ENCODE results near the gene CASKIN1.

The CASKIN1 gene

GRCh38 chr16:2160915-2161551 lies 35.4 kb downstream of the CASKIN1 start:
- Histone ChIP-seq H3K36me3 (ENCODE audit: control insufficient read depth in 5 of 5, insufficient read depth in 5 of 5, low read length in 5 of 5) (peaks cover 0 to 8% (median 6%) of the 10 kb centered on the region in 5 donors), H3K27me3 (ENCODE audit: control insufficient read depth in 5 of 5, insufficient read depth in 4 of 5, low read length in 5 of 5) (no peaks in the 10 kb centered on the region), H3K27ac (ENCODE audit: low read depth, low read length) (no peak overlapping the region), H3K4me1 (ENCODE audit: control insufficient read depth in 5 of 5, insufficient read depth in 5 of 5, low read length in 5 of 5) (peaks cover 3 to 58% (median 52%) of the 10 kb centered on the region in 5 donors), H3K4me3 (ENCODE audit: low read depth in 1 of 5, low read length in 5 of 5) (peak overlapping the region in 1 of 5 donors; percentile 29), H3K9ac (ENCODE audit: low read length in 5 of 5) (peak overlapping the region in 1 of 5 donors; percentile 42), H3K9me3 (ENCODE audit: control insufficient read depth in 5 of 5, low read length in 5 of 5) (no peaks in the 10 kb centered on the region)

- peak overlapping the region in 4 of 5 donors; percentile 15 to 62 (median 32) for H3K9ac ChIP-seq (ENCODE audit: low read length in 5 of 5)
- peak overlapping the region; percentile 37 for H3K27ac ChIP-seq (ENCODE audit: low read depth, low read length)
- peaks cover 3 to 68% (median 61%) of the 10 kb centered on the region in 5 donors for H3K4me1 ChIP-seq (ENCODE audit: control insufficient read depth in 5 of 5, insufficient read depth in 5 of 5, low read length in 5 of 5)
- no peaks in the 10 kb centered on the region for H3K9me3 ChIP-seq (ENCODE audit: control insufficient read depth in 5 of 5, low read length in 5 of 5)
- H3K27me3 ChIP-seq (ENCODE audit: control insufficient read depth in 5 of 5, insufficient read depth in 4 of 5, low read length in 5 of 5) = no peaks in the 10 kb centered on the region
- H3K4me3 ChIP-seq (ENCODE audit: low read depth in 1 of 5, low read length in 5 of 5) = peak overlapping the region in 4 of 5 donors; percentile 18 to 40 (median 36)
- H3K36me3 ChIP-seq (ENCODE audit: control insufficient read depth in 5 of 5, insufficient read depth in 5 of 5, low read length in 5 of 5) = peaks cover 0 to 2% (median 0%) of the 10 kb centered on the region in 5 donors
Measured at GRCh38 chr16:2159175-2159838, 37.1 kb downstream of the CASKIN1 start.

DNA sequence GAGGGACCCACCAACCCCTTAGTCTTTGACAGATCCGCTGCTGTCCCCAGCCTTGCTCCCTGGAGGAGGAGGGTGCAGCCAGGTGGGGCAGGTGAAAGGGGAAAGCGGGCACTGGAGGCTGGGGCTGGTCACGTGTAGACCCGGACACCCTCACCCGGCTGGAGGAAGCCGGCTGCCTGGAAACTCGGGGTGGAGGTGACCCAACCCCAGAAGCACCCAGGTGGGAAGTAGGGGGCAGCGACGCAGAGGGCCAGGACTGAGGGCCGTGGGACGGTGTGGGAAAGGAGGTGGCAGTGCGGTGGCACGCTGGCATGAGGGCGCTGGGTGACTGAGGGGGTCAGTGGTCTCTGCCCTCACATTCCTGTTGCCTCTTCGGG lies 38.2 kb downstream of the CASKIN1 start:
- Histone ChIP-seq H3K36me3 (ENCODE audit: control insufficient read depth in 5 of 5, insufficient read depth in 5 of 5, low read length in 5 of 5) (no peaks in the 10 kb centered on the region), H3K4me3 (ENCODE audit: low read depth in 1 of 5, low read length in 5 of 5) (no peak overlapping the region), H3K27ac (ENCODE audit: low read depth, low read length) (peak overlapping the region; percentile 37), H3K9ac (ENCODE audit: low read length in 5 of 5) (peak overlapping the region in 1 of 5 donors; percentile 31), H3K4me1 (ENCODE audit: control insufficient read depth in 5 of 5, insufficient read depth in 5 of 5, low read length in 5 of 5) (peaks cover 8 to 79% (median 71%) of the 10 kb centered on the region in 5 donors), H3K9me3 (ENCODE audit: control insufficient read depth in 5 of 5, low read length in 5 of 5) (no peaks in the 10 kb centered on the region), H3K27me3 (ENCODE audit: control insufficient read depth in 5 of 5, insufficient read depth in 4 of 5, low read length in 5 of 5) (no peaks in the 10 kb centered on the region)

GRCh38 chr16:2157480-2158261 lies 38.7 kb downstream of the CASKIN1 start:
- H3K9ac ChIP-seq (ENCODE audit: low read length in 5 of 5) = peak overlapping the region in 3 of 5 donors; percentile 31 to 48 (median 41)
- no peaks in the 10 kb centered on the region for H3K9me3 ChIP-seq (ENCODE audit: control insufficient read depth in 5 of 5, low read length in 5 of 5)
- no peaks in the 10 kb centered on the region for H3K27me3 ChIP-seq (ENCODE audit: control insufficient read depth in 5 of 5, insufficient read depth in 4 of 5, low read length in 5 of 5)
- H3K27ac ChIP-seq (ENCODE audit: low read depth, low read length) = no peak overlapping the region
- H3K36me3 ChIP-seq (ENCODE audit: control insufficient read depth in 5 of 5, insufficient read depth in 5 of 5, low read length in 5 of 5) = no peaks in the 10 kb centered on the region
- H3K4me1 ChIP-seq (ENCODE audit: control insufficient read depth in 5 of 5, insufficient read depth in 5 of 5, low read length in 5 of 5) = peaks cover 8 to 85% (median 77%) of the 10 kb centered on the region in 5 donors
- no peak overlapping the region for H3K4me3 ChIP-seq (ENCODE audit: low read depth in 1 of 5, low read length in 5 of 5)

DNA sequence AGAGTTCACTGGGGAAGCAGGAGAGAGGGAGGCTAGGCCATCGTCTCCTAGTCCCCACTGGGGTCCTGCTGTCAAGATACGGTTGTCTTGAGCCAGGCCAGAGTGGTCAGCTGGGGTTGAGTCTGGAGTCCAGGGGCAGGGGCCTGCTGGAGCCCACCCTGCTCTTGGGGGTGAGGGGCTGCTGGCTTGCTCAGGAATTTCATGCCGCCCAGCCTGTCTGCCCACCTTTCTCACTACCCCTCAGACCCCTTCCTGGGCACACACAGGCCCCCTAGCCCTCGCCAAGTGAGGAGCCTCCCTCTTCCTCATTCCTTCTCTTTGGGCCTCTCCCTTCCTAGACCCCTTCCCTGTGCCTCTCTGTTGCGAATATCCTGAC lies 39.6 kb downstream of the CASKIN1 start:
- Histone ChIP-seq H3K36me3 (ENCODE audit: control insufficient read depth in 5 of 5, insufficient read depth in 5 of 5, low read length in 5 of 5) (peaks cover 0 to 4% (median under 1%) of the 10 kb centered on the region in 5 donors), H3K9ac (ENCODE audit: low read length in 5 of 5) (peak overlapping the region in 3 of 5 donors; percentile 17 to 84 (median 51)), H3K4me1 (ENCODE audit: control insufficient read depth in 5 of 5, insufficient read depth in 5 of 5, low read length in 5 of 5) (peaks cover 8 to 91% (median 83%) of the 10 kb centered on the region in 5 donors), H3K4me3 (ENCODE audit: low read depth in 1 of 5, low read length in 5 of 5) (peak overlapping the region; percentile 75 to 86 (median 81)), H3K9me3 (ENCODE audit: control insufficient read depth in 5 of 5, low read length in 5 of 5) (no peaks in the 10 kb centered on the region), H3K27ac (ENCODE audit: low read depth, low read length) (no peak overlapping the region), H3K27me3 (ENCODE audit: control insufficient read depth in 5 of 5, insufficient read depth in 4 of 5, low read length in 5 of 5) (no peaks in the 10 kb centered on the region)

GRCh38 chr16:2155977-2156848 lies 40.2 kb downstream of the CASKIN1 start:
- Histone ChIP-seq H3K36me3 (ENCODE audit: control insufficient read depth in 5 of 5, insufficient read depth in 5 of 5, low read length in 5 of 5) (peaks cover 0 to 10% (median 5%) of the 10 kb centered on the region in 5 donors), H3K27ac (ENCODE audit: low read depth, low read length) (peak overlapping the region; percentile 46), H3K4me3 (ENCODE audit: low read depth in 1 of 5, low read length in 5 of 5) (peak overlapping the region; percentile 75 to 86 (median 81)), H3K9me3 (ENCODE audit: control insufficient read depth in 5 of 5, low read length in 5 of 5) (no peaks in the 10 kb centered on the region), H3K27me3 (ENCODE audit: control insufficient read depth in 5 of 5, insufficient read depth in 4 of 5, low read length in 5 of 5) (no peaks in the 10 kb centered on the region), H3K9ac (ENCODE audit: low read length in 5 of 5) (peak overlapping the region in 4 of 5 donors; percentile 75 to 89 (median 82)), H3K4me1 (ENCODE audit: control insufficient read depth in 5 of 5, insufficient read depth in 5 of 5, low read length in 5 of 5) (peaks cover 10 to 91% (median 82%) of the 10 kb centered on the region in 5 donors)

GRCh38 chr16:2155091-2155950 lies 41.1 kb downstream of the CASKIN1 start, which contains the start of gene TRAF7:
TRAF7 (plus strand) TSS chr16:2155782; CDS start chr16:2163921, 8,139 bp downstream.
- Histone ChIP-seq H3K27me3 (ENCODE audit: control insufficient read depth in 5 of 5, insufficient read depth in 4 of 5, low read length in 5 of 5) (no peaks in the 10 kb centered on the region), H3K4me1 (ENCODE audit: control insufficient read depth in 5 of 5, insufficient read depth in 5 of 5, low read length in 5 of 5) (peaks cover 10 to 93% (median 84%) of the 10 kb centered on the region in 5 donors), H3K9ac (ENCODE audit: low read length in 5 of 5) (peak within 1 kb of the TSS; percentile 75 to 94 (median 91)), H3K36me3 (ENCODE audit: control insufficient read depth in 5 of 5, insufficient read depth in 5 of 5, low read length in 5 of 5) (peaks cover 0 to 13% (median 5%) of the 10 kb centered on the region in 5 donors), H3K4me3 (ENCODE audit: low read depth in 1 of 5, low read length in 5 of 5) (peak within 1 kb of the TSS; percentile 81 to 96 (median 92)), H3K27ac (ENCODE audit: low read depth, low read length) (peak within 1 kb of the TSS; percentile 83), H3K9me3 (ENCODE audit: control insufficient read depth in 5 of 5, low read length in 5 of 5) (no peaks in the 10 kb centered on the region)

DNA sequence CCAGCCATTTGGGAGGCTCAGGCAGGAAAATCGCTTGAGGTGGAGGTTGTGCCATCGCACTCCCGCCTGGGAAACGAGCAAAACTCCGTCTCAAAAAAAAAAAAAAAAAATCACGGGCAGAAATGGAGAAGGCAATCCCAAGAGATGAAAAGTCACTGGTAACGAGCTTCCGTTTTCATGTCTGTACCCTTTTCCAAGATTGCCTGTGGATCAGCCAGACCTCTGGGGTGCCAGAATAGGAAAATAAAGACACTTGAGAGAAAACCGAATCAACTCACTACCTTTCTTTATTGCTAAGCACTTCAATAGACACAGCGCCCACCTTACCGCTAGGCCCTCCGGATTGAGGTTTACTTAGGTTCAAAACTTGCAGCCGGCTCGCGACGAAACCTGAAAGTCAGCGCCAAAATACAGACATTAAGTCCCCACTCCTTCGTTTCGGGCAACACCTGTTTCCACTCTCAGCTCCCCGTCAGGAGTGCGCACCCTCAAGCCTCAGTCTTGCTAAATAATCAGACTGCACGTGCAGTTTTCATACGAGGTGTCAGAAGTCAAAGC lies 41.8 kb downstream of the CASKIN1 start:
- Histone ChIP-seq H3K36me3 (ENCODE audit: control insufficient read depth in 5 of 5, insufficient read depth in 5 of 5, low read length in 5 of 5) (peaks cover 0 to 13% (median 5%) of the 10 kb centered on the region in 5 donors), H3K9ac (ENCODE audit: low read length in 5 of 5) (peak overlapping the region; percentile 75 to 94 (median 91)), H3K4me3 (ENCODE audit: low read depth in 1 of 5, low read length in 5 of 5) (peak overlapping the region; percentile 67 to 96 (median 92)), H3K4me1 (ENCODE audit: control insufficient read depth in 5 of 5, insufficient read depth in 5 of 5, low read length in 5 of 5) (peaks cover 10 to 93% (median 85%) of the 10 kb centered on the region in 5 donors), H3K27ac (ENCODE audit: low read depth, low read length) (peak overlapping the region; percentile 83), H3K9me3 (ENCODE audit: control insufficient read depth in 5 of 5, low read length in 5 of 5) (no peaks in the 10 kb centered on the region), H3K27me3 (ENCODE audit: control insufficient read depth in 5 of 5, insufficient read depth in 4 of 5, low read length in 5 of 5) (no peaks in the 10 kb centered on the region)
